ENCODE measurements around the gene ZBTB34.
A peak's percentile ranks its signal among the peaks of the same experiment; 100 is the strongest.

The ZBTB34 gene

GRCh38 chr9:126876531-126876930 lies 16.1 kb downstream of the ZBTB34 start:
- DNase-seq (ENCODE audit: low read depth): no peak

GRCh38 chr9:126877418-126877817 lies 17.0 kb downstream of the ZBTB34 start:
- DNase-seq (ENCODE audit: low read depth): no peak

- no peak for DNase-seq (ENCODE audit: low read depth)
Observed at GRCh38 chr9:126879288-126879687, 18.8 kb downstream of the ZBTB34 start.

GRCh38 chr9:126880226-126880946 lies 19.9 kb downstream of the ZBTB34 start:
- no peak for DNase-seq (ENCODE audit: low read depth)

- DNase-seq (ENCODE audit: low read depth): no peak
Observed at GRCh38 chr9:126880947-126881332, 20.5 kb downstream of the ZBTB34 start.

- DNase-seq (ENCODE audit: low read depth): no peak
Observed at GRCh38 chr9:126882746-126883145, 22.3 kb downstream of the ZBTB34 start.

- DNase-seq (ENCODE audit: low read depth): no peak
Observed at GRCh38 chr9:126883636-126884035, 23.2 kb downstream of the ZBTB34 start.

- DNase-seq (ENCODE audit: low read depth): no peak
Observed at GRCh38 chr9:126885131-126885641, 24.7 kb downstream of the ZBTB34 start.

GRCh38 chr9:126886034-126886822 lies 25.8 kb downstream of the ZBTB34 start:
- no peak for DNase-seq (ENCODE audit: low read depth)

GRCh38 chr9:126886897-126887296 lies 26.5 kb downstream of the ZBTB34 start:
- no peak for DNase-seq (ENCODE audit: low read depth)

- no peak for DNase-seq (ENCODE audit: low read depth)
Observed at GRCh38 chr9:126891676-126892075, 31.2 kb downstream of the ZBTB34 start.

- no peak for DNase-seq (ENCODE audit: low read depth)
Observed at GRCh38 chr9:126893079-126893478, 32.6 kb downstream of the ZBTB34 start.

- no peak for DNase-seq (ENCODE audit: low read depth)
Observed at GRCh38 chr9:126894052-126894603, 33.7 kb downstream of the ZBTB34 start.

GRCh38 chr9:126902210-126902609 lies 41.8 kb downstream of the ZBTB34 start:
- no peak for DNase-seq (ENCODE audit: low read depth)

GRCh38 chr9:126904586-126904985 lies 44.1 kb downstream of the ZBTB34 start:
- DNase-seq (ENCODE audit: low read depth): no peak

- no peak for DNase-seq (ENCODE audit: low read depth)
Observed at GRCh38 chr9:126906091-126906490, 45.7 kb downstream of the ZBTB34 start.

- DNase-seq (ENCODE audit: low read depth): no peak
Observed at GRCh38 chr9:126907058-126907457, 46.6 kb downstream of the ZBTB34 start.

- DNase-seq (ENCODE audit: low read depth): peak; percentile 60
Observed at GRCh38 chr9:126914458-126915280, 54.2 kb downstream of the ZBTB34 start, which contains the start of gene RALGPS1. RALGPS1 (plus strand) TSS chr9:126914782; CDS start chr9:126962290, 47,508 bp downstream.

GRCh38 chr9:126915281-126915816 lies 54.9 kb downstream of the ZBTB34 start:
- DNase-seq (ENCODE audit: low read depth): no peak

- DNase-seq (ENCODE audit: low read depth): no peak
Observed at GRCh38 chr9:126915846-126916543, 55.6 kb downstream of the ZBTB34 start.

GRCh38 chr9:126916909-126917308 lies 56.5 kb downstream of the ZBTB34 start:
- DNase-seq (ENCODE audit: low read depth): no peak
